HepG2 (cell line): ENCODE measurements around the gene HAO2. TPM values are rescaled to one million over a fixed set of nuclear protein-coding genes. Genes with fewer than 3 reads are reported as not detected.

ENCODE experiments used
- ATF7 ChIP-seq, 2 experiments: fragments of 450-650 bp in 1 of 2; sonication (generic) in 1 of 2; formaldehyde crosslinking in 1 of 2; IDR thresholded peaks; 2 replicates each; pipeline versions ENCODE4 v1.4.0 to v1.6.1; 2016 to 2020; ENCODE audit warnings: antibody characterized with exemption in 1 of 2, mild to moderate bottlenecking in 1 of 2, missing genetic modification reagents in 1 of 2
- CBFB ChIP-seq: sonication (generic); formaldehyde crosslinking; IDR thresholded peaks from 2 replicates; pipeline ENCODE4 v1.4.0; 2020; ENCODE audit warnings: missing genetic modification reagents
- ESRRA ChIP-seq: sonication (generic); formaldehyde crosslinking; IDR thresholded peaks from 2 replicates; pipeline ENCODE4 v1.5.1; 2020; ENCODE audit warnings: mild to moderate bottlenecking, low read depth, missing genetic modification reagents
- HOXA9 ChIP-seq: sonication (generic); formaldehyde crosslinking; IDR thresholded peaks from 2 replicates; pipeline ENCODE4 v1.8.1; 2022; ENCODE audit warnings: missing genetic modification reagents, mild to moderate bottlenecking, moderate library complexity, borderline replicate concordance
- IKZF1 ChIP-seq: fragments of 450-650 bp; IDR thresholded peaks from 2 replicates; pipeline ENCODE4 v1.7.1; 2016
- MAZ ChIP-seq, 2 experiments: sonication (generic) in 1 of 2; formaldehyde crosslinking in 1 of 2; IDR thresholded peaks; 2 replicates each; pipeline versions ENCODE4 v1.5.0 to v1.6.1; 2012 to 2020; ENCODE audit warnings: low read depth in 2 of 2, mild to moderate bottlenecking in 2 of 2, borderline replicate concordance in 1 of 2, improper control_type of control experiment in 1 of 2, low read length in 1 of 2, missing genetic modification reagents in 1 of 2, moderate library complexity in 1 of 2
- MLXIP ChIP-seq: sonication (generic); formaldehyde crosslinking; IDR thresholded peaks from 2 replicates; pipeline ENCODE4 v1.9.0; 2021; ENCODE audit warnings: missing genetic modification reagents, borderline replicate concordance
- NR2F1 ChIP-seq, 2 experiments: fragments of 450-650 bp in 1 of 2; formaldehyde crosslinking in 1 of 2; IDR thresholded peaks; 2 replicates each; pipeline versions ENCODE4 v1.5.0 to v1.6.1; 2016 to 2020; ENCODE audit warnings: mild to moderate bottlenecking in 1 of 2, missing compliant biosample characterization in 1 of 2, missing genetic modification reagents in 1 of 2, moderate library complexity in 1 of 2
- RNF2 ChIP-seq: fragments of 450-650 bp; conservative IDR thresholded peaks from 2 replicates; pipeline ENCODE4 v1.6.1; 2016; ENCODE audit warnings: low read depth
- SMAD1 ChIP-seq: sonication (generic); formaldehyde crosslinking; IDR thresholded peaks from 2 replicates; pipeline ENCODE4 v1.4.0; 2020; ENCODE audit warnings: missing genetic modification reagents, low read depth, mild to moderate bottlenecking, borderline replicate concordance
- SP5 ChIP-seq: IDR thresholded peaks from 2 replicates; pipeline ENCODE4 v1.6.1; 2016; ENCODE audit warnings: low read depth, borderline replicate concordance
- TARDBP ChIP-seq: sonication (generic); formaldehyde crosslinking; IDR thresholded peaks from 2 replicates; pipeline ENCODE4 v1.8.0; 2022; ENCODE audit warnings: mild to moderate bottlenecking, missing genetic modification reagents
- YEATS2 ChIP-seq: sonication (generic); formaldehyde crosslinking; IDR thresholded peaks from 2 replicates; pipeline ENCODE4 v1.4.0; 2020; ENCODE audit warnings: missing genetic modification reagents, borderline replicate concordance
- YEATS4 ChIP-seq: sonication (generic); formaldehyde crosslinking; IDR thresholded peaks from 2 replicates; pipeline ENCODE4 v1.4.0; 2020; ENCODE audit warnings: missing genetic modification reagents, borderline replicate concordance
- ZBTB1 ChIP-seq: sonication (generic); formaldehyde crosslinking; IDR thresholded peaks from 2 replicates; pipeline ENCODE4 v1.4.0; 2020; ENCODE audit warnings: missing genetic modification reagents, borderline replicate concordance
- ZBTB49 ChIP-seq: sonication (generic); formaldehyde crosslinking; IDR thresholded peaks from 2 replicates; pipeline ENCODE4 v1.4.0; 2020; ENCODE audit warnings: missing genetic modification reagents, borderline replicate concordance
- ZFP36L1 ChIP-seq: sonication (generic); formaldehyde crosslinking; IDR thresholded peaks from 2 replicates; pipeline ENCODE4 v1.8.0; 2022; ENCODE audit warnings: mild to moderate bottlenecking, missing genetic modification reagents, moderate library complexity
- ZNF234 ChIP-seq: sonication (generic); formaldehyde crosslinking; conservative IDR thresholded peaks from 2 replicates; pipeline ENCODE4 v1.5.1; 2020; ENCODE audit warnings: mild to moderate bottlenecking, missing genetic modification reagents
- ZNF367 ChIP-seq: sonication (generic); formaldehyde crosslinking; IDR thresholded peaks from 2 replicates; pipeline ENCODE4 v1.4.0; 2020; ENCODE audit warnings: missing genetic modification reagents, borderline replicate concordance
- ZNF430 ChIP-seq: sonication (generic); formaldehyde crosslinking; IDR thresholded peaks from 2 replicates; pipeline ENCODE4 v1.9.0; 2021; ENCODE audit warnings: mild to moderate bottlenecking, missing genetic modification reagents
- ZNF460 ChIP-seq: sonication (generic); formaldehyde crosslinking; IDR thresholded peaks from 2 replicates; pipeline ENCODE4 v1.5.1; 2020; ENCODE audit warnings: missing genetic modification reagents, mild to moderate bottlenecking, borderline replicate concordance
- ZNF556 ChIP-seq: sonication (generic); formaldehyde crosslinking; IDR thresholded peaks from 2 replicates; pipeline ENCODE4 v1.4.0; 2020; ENCODE audit warnings: mild to moderate bottlenecking, missing genetic modification reagents, borderline replicate concordance
- ZNF746 ChIP-seq: sonication (generic); formaldehyde crosslinking; IDR thresholded peaks from 2 replicates; pipeline ENCODE4 v1.8.0; 2022; ENCODE audit warnings: mild to moderate bottlenecking, missing genetic modification reagents
- ZSCAN9 ChIP-seq: IDR thresholded peaks from 2 replicates; pipeline ENCODE4 v1.6.1; 2016; ENCODE audit warnings: borderline replicate concordance
- polyA plus RNA-seq, 8 experiments: library from polyadenylated mRNA; depleted of rRNA in 3 of 8; stranded (reverse) in 7 of 8; unstranded in 1 of 8; fragments of >200 nt; fragmentation: Illumina TruSeq in 4 of 8; extraction: Trizol in 4 of 8; gene quantifications; 2 replicates each; pipeline versions ENCODE4 v1.2.1 to v1.2.3, GENCODE V29; 2011 to 2016; ENCODE audit warnings: low read depth in 4 of 8, missing spikeins in 1 of 8, mixed read lengths in 1 of 8; ENCODE audit not compliant: insufficient read depth in 1 of 8
- total RNA-seq, 5 experiments: library from RNA; depleted of rRNA; stranded (reverse); fragments of >200 nt; fragmentation: Illumina TruSeq; extraction: Trizol; gene quantifications; 2 replicates each; pipeline ENCODE4 v1.2.3, GENCODE V29; 2016; ENCODE audit warnings: low read depth in 1 of 5
- TF ChIP-seq, protein P1 (sequence below): sonication (generic); formaldehyde crosslinking; IDR thresholded peaks from 2 replicates; pipeline ENCODE4 v1.4.0; 2020; ENCODE audit warnings: missing genetic modification reagents

Gene HAO2
- total and polyA plus RNA-seq, 2 of the 13 experiments (the other 11 are each of a cell fraction or from before 2014, with no cell fraction given): 0.05 to 0.09 TPM

GRCh38 chr1:119327450-119328155, 41.0 kb upstream of the HAO2 start (continued):
- TF ChIP-seq ZNF746 (CRISPR knock-in tag) (peak; percentile 71), YEATS4 (peak; percentile 62), ZSCAN9 (CRISPR knock-in tag) (no peak), ZBTB1 (CRISPR knock-in tag) (no peak), MLXIP (no peak), ZNF367 (CRISPR knock-in tag) (no peak), SP5 (CRISPR knock-in tag) (no peak), ESRRA (CRISPR knock-in tag) (no peak), CBFB (CRISPR knock-in tag) (no peak), ZBTB49 (CRISPR knock-in tag) (no peak), SMAD1 (no peak), MAZ (IDR thresholded peaks at IDR 0.05; ENCODE audit: borderline replicate concordance, low read depth, low read length) (no peak), MAZ (CRISPR knock-in tag; IDR thresholded peaks at IDR 0.05; ENCODE audit: low read depth) (no peak), ZNF234 (CRISPR knock-in tag) (no peak), TARDBP (no peak), ZFP36L1 (CRISPR knock-in tag) (no peak), YEATS2 (no peak), ZNF460 (CRISPR knock-in tag) (no peak), HOXA9 (CRISPR knock-in tag) (no peak), RNF2 (peak; percentile 74), ATF7 (IDR thresholded peaks at IDR 0.05) (no peak), ATF7 (CRISPR knock-in tag; IDR thresholded peaks at IDR 0.05) (no peak), NR2F1 (CRISPR knock-in tag; IDR thresholded peaks at IDR 0.05) (no peak), ZNF430 (no peak), IKZF1 (no peak), ZNF556 (CRISPR knock-in tag) (no peak)
- TF ChIP-seq, protein P1, sequence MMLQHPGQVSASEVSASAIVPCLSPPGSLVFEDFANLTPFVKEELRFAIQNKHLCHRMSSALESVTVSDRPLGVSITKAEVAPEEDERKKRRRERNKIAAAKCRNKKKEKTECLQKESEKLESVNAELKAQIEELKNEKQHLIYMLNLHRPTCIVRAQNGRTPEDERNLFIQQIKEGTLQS (CRISPR knock-in tag): no peak
